OCI-LY1 (cell line): Measurements from ENCODE around the gene LPIN1.

Experiments
- CTCF ChIP-seq: fragments of 200-600 bp; sonication (generic), shearing (Covaris generic); IDR thresholded peaks from 2 replicates; pipeline ENCODE4 v1.5.1; 2017; ENCODE audit warnings: mild to moderate bottlenecking, antibody characterized with exemption, low read length, moderate library complexity, mixed read lengths
- EZH2 ChIP-seq: fragments of 200-600 bp; sonication (generic), shearing (Covaris generic); IDR thresholded peaks from 2 replicates; pipeline ENCODE4 v1.8.0; 2017; ENCODE audit warnings: borderline replicate concordance, mixed run types, mild to moderate bottlenecking, antibody characterized with exemption, low read length, moderate library complexity, mixed read lengths

GRCh38 chr2:11796190-11797171, 50.0 kb downstream of the LPIN1 start:
- TF ChIP-seq CTCF (no peak), EZH2 (no peak)
